Measurements from ENCODE around the gene MEIS1.

Gene MEIS1

DNA sequence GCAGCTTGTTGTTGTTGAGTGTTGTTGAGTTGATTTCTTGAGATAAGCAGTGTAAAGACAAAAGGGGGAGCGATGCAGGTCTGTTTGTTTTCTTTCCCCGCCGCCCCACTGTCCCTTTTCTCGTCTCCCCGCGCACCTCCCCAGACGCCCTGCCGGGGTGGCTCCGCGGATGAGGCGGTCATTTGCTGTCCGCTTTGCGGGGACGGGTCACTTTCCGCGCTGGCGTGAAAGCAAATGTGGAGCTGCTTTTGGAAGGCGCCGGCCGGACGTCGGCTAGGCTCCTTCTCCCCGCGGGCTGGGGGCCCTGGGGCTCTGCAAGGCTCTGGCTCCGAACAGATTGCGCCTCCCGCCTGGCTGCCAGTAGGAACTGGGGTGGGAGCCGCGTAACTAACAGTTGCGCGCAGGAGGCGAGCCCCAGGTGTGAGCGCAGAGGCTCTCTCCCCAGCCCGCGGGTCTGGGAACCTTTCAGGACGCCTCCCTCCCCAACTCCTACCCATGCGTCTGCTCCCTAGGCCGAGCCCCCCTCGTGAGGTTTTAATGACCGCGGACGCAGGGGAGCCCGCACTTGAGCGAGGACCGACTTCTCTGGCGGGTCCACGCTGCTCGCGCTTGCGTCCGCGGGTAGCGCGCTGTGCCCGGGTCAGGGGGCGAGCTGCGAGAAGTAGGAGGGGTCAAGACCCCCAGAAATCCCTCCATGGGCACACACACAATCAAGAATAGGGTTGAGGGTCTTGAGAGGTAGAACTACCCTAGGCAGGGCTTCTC, 146.6 kb downstream of the MEIS1 start:
- H4K8ac ChIP-seq (ENCODE audit: low read depth, low read length) = peak overlapping the region; percentile 36
- H3K79me2 ChIP-seq (ENCODE audit: control insufficient read depth, insufficient read depth, low read length, poor library complexity) = peaks cover 1% of the 10 kb centered on the region
- no peaks in the 10 kb centered on the region for H3K36me3 ChIP-seq (ENCODE audit: control insufficient read depth in 1 of 2, insufficient read depth in 2 of 2, low read length in 2 of 2)
- H2AFZ ChIP-seq (ENCODE audit: insufficient read depth, low read length, poor library complexity) = peak overlapping the region; percentile 24
- no peak overlapping the region for H2BK120ac ChIP-seq (ENCODE audit: insufficient read depth, low read length, poor library complexity)
- peak overlapping the region; percentile 31 for H3K9ac ChIP-seq (ENCODE audit: low read length)
- H2BK12ac ChIP-seq (ENCODE audit: low read length) = peak overlapping the region; percentile 51
- H3K18ac ChIP-seq (ENCODE audit: low read length) = no peak overlapping the region
- H3K4me2 ChIP-seq (ENCODE audit: low read length) = peak overlapping the region; percentile 98
- no peak overlapping the region for H3K4ac ChIP-seq (ENCODE audit: low read depth, low read length)
- H3K14ac ChIP-seq (ENCODE audit: low read length) = no peak overlapping the region
- H3K27ac ChIP-seq (ENCODE audit: low read depth, low read length) = no peak overlapping the region
- H4K12ac ChIP-seq (ENCODE audit: low read depth, low read length) = no peak overlapping the region
- H3K4me3 ChIP-seq (ENCODE audit: low read depth, low read length) = peak overlapping the region; percentile 62
- no peak overlapping the region for H4K91ac ChIP-seq (ENCODE audit: low read depth, low read length)
- peaks cover 34% of the 10 kb centered on the region for H3K27me3 ChIP-seq (ENCODE audit: insufficient read depth, low read length)
- no peak overlapping the region for H2AK5ac ChIP-seq (ENCODE audit: low read length)
- peaks cover 4% of the 10 kb centered on the region for H3K79me1 ChIP-seq (ENCODE audit: low read length)
- peak overlapping the region; percentile 28 for H3K23ac ChIP-seq (ENCODE audit: low read length)
- peaks cover 4% of the 10 kb centered on the region for H3K9me3 ChIP-seq (ENCODE audit: insufficient read depth, low read depth, low read length)
- no peak for DNase-seq
- WGBS (ENCODE audit: extremely low coverage, insufficient coverage, insufficient read length) = no CpG with 5 or more reads among the region's 57 CpGs
- H2BK5ac ChIP-seq (ENCODE audit: low read depth, low read length, poor library complexity) = no peak overlapping the region
- peaks cover 14 to 25% of the 10 kb centered on the region in 2 experiments for H3K4me1 ChIP-seq (ENCODE audit: control insufficient read depth in 1 of 2, insufficient read depth in 2 of 2, low read length in 2 of 2)

DNA sequence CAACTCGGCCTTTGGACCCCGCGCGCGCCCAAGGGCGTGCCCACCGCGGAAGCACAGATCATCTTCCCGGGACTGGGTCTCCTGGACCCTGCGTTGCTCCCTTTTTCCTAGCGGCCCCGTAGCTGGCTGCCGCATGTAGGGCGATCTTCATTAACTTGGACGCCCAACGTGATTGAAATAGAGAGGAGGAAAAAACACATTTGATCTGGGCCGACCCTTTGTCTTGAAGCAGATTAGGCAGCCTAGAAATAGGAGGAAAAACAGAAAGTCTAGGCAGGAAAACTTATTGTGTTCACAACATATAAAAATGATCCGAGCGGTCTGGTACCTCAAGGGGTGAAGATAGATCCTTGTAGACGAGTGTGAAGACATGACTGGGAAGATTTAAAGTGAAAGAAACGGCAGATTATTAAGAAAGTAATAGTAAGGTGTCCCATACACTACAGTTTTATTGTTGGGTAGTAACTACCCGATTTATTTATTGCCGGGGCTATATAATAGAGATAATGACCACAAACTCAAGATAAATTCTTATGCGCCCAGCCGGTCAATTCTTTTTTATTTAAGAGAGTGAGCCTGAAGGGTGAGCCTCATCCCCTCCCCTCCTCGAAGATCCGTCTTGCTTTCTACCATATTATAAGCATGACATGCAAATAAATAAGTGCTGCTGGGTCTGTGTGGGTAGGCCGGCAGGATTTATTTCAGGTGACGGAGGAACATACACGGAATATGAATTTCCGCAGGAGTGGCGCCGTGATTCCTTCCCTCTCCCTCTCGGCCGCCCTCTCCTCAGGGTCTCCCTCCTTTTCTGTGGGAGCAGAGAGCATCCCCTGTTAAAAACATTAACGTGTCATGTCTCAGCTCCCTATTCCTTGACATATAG, 147.4 kb downstream of the MEIS1 start:
- Histone ChIP-seq H3K79me1 (ENCODE audit: low read length) (peaks cover 4% of the 10 kb centered on the region), H3K9ac (ENCODE audit: low read length) (no peak overlapping the region), H2BK120ac (ENCODE audit: insufficient read depth, low read length, poor library complexity) (no peak overlapping the region), H3K23ac (ENCODE audit: low read length) (no peak overlapping the region), H4K91ac (ENCODE audit: low read depth, low read length) (no peak overlapping the region), H4K8ac (ENCODE audit: low read depth, low read length) (no peak overlapping the region), H3K4ac (ENCODE audit: low read depth, low read length) (no peak overlapping the region), H3K9me3 (ENCODE audit: insufficient read depth, low read depth, low read length) (peaks cover 4% of the 10 kb centered on the region), H2BK12ac (ENCODE audit: low read length) (no peak overlapping the region), H3K79me2 (ENCODE audit: control insufficient read depth, insufficient read depth, low read length, poor library complexity) (peaks cover 1% of the 10 kb centered on the region), H3K4me2 (ENCODE audit: low read length) (peak overlapping the region; percentile 98), H2AK5ac (ENCODE audit: low read length) (no peak overlapping the region), H3K4me1 (ENCODE audit: control insufficient read depth in 1 of 2, insufficient read depth in 2 of 2, low read length in 2 of 2) (peaks cover 7 to 19% of the 10 kb centered on the region in 2 experiments), H3K27ac (ENCODE audit: low read depth, low read length) (no peak overlapping the region), H2BK5ac (ENCODE audit: low read depth, low read length, poor library complexity) (no peak overlapping the region), H2AFZ (ENCODE audit: insufficient read depth, low read length, poor library complexity) (no peak overlapping the region), H3K14ac (ENCODE audit: low read length) (no peak overlapping the region), H3K27me3 (ENCODE audit: insufficient read depth, low read length) (peaks cover 34% of the 10 kb centered on the region), H3K18ac (ENCODE audit: low read length) (no peak overlapping the region), H3K4me3 (ENCODE audit: low read depth, low read length) (peak overlapping the region; percentile 62), H3K36me3 (ENCODE audit: control insufficient read depth in 1 of 2, insufficient read depth in 2 of 2, low read length in 2 of 2) (no peaks in the 10 kb centered on the region), H4K12ac (ENCODE audit: low read depth, low read length) (no peak overlapping the region)
- no peak for DNase-seq
- WGBS (ENCODE audit: extremely low coverage, insufficient coverage, insufficient read length) = no CpG with 5 or more reads among the region's 36 CpGs

DNA sequence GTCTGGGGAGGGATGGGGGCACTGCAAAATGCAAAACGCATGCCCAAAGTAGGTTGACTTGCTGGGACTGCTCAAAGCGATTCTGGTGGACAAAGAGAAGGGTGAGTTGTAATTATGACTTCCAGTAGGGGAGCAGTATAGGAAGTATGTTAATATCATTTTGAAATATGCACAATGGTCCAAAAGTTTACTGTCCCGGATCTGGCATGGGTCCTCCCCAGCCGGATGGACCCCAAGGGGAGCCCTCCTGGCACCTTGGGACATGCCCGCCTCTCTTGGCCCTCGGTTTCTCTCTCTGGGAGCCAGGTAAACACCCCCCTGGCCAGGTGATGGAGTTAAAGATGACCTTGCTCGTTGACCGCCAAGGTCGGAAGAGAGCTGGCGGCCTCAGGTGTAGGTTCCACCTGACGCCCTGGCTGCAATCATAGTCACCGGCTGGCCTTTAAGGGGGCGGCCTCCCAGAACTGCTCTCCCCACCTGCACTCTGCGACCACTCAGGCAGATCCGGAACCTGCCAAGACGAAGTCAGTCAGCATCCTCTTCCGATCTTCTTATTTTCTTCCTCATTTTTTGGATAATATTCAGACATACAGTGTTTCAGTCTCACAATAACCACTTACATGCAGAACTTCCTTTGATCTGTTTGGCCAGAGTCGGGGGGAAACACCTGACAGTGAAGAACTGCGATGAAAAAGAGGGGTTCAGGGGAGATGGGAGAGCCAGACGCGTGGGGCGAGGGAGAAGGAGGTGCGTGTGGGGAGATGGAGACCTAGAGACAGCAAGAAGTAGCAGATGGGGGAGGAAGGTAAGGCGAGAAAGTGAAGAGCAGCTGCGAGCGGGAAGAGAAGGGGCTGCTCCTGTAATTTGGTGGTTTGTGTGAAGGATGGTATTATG, 148.3 kb downstream of the MEIS1 start:
- peaks cover 1% of the 10 kb centered on the region for H3K79me2 ChIP-seq (ENCODE audit: control insufficient read depth, insufficient read depth, low read length, poor library complexity)
- no peak overlapping the region for H4K8ac ChIP-seq (ENCODE audit: low read depth, low read length)
- no peak overlapping the region for H3K27ac ChIP-seq (ENCODE audit: low read depth, low read length)
- no peak overlapping the region for H3K4me2 ChIP-seq (ENCODE audit: low read length)
- no peak for DNase-seq
- H2BK120ac ChIP-seq (ENCODE audit: insufficient read depth, low read length, poor library complexity) = no peak overlapping the region
- WGBS (ENCODE audit: extremely low coverage, insufficient coverage, insufficient read length) = no CpG with 5 or more reads among the region's 26 CpGs
- H2AFZ ChIP-seq (ENCODE audit: insufficient read depth, low read length, poor library complexity) = no peak overlapping the region
- H2BK12ac ChIP-seq (ENCODE audit: low read length) = no peak overlapping the region
- no peak overlapping the region for H4K12ac ChIP-seq (ENCODE audit: low read depth, low read length)
- H3K4ac ChIP-seq (ENCODE audit: low read depth, low read length) = no peak overlapping the region
- no peaks in the 10 kb centered on the region for H3K36me3 ChIP-seq (ENCODE audit: control insufficient read depth in 1 of 2, insufficient read depth in 2 of 2, low read length in 2 of 2)
- H3K4me1 ChIP-seq (ENCODE audit: control insufficient read depth in 1 of 2, insufficient read depth in 2 of 2, low read length in 2 of 2) = peaks cover under 1 to 11% of the 10 kb centered on the region in 2 experiments
- no peak overlapping the region for H3K14ac ChIP-seq (ENCODE audit: low read length)
- peaks cover 29% of the 10 kb centered on the region for H3K27me3 ChIP-seq (ENCODE audit: insufficient read depth, low read length)
- peaks cover 4% of the 10 kb centered on the region for H3K9me3 ChIP-seq (ENCODE audit: insufficient read depth, low read depth, low read length)
- H3K9ac ChIP-seq (ENCODE audit: low read length) = no peak overlapping the region
- H3K23ac ChIP-seq (ENCODE audit: low read length) = no peak overlapping the region
- H2AK5ac ChIP-seq (ENCODE audit: low read length) = peak overlapping the region; percentile 59
- no peak overlapping the region for H4K91ac ChIP-seq (ENCODE audit: low read depth, low read length)
- no peak overlapping the region for H3K4me3 ChIP-seq (ENCODE audit: low read depth, low read length)
- H3K79me1 ChIP-seq (ENCODE audit: low read length) = peaks cover 4% of the 10 kb centered on the region
- H3K18ac ChIP-seq (ENCODE audit: low read length) = no peak overlapping the region
- no peak overlapping the region for H2BK5ac ChIP-seq (ENCODE audit: low read depth, low read length, poor library complexity)

DNA sequence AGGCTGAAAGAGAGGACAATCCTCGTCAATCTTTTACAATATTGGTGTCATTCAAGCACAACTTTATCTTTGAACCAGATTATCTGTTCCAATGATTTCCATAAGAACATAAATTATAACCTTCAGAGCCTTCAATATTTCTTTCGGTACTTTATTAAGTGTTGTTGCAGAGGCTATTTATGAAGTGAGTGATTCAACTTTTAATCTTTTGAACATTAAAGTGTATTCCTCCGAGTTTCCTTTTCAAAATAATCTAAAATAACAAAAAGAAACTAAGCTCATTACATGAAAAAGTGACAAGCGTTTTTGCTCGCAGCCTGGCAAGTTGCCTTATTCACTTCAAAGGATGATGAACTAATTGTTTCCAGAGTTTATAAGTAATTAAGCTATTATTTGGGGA, 149.0 kb downstream of the MEIS1 start:
- Histone ChIP-seq H3K79me2 (ENCODE audit: control insufficient read depth, insufficient read depth, low read length, poor library complexity) (peaks cover 1% of the 10 kb centered on the region), H3K9ac (ENCODE audit: low read length) (no peak overlapping the region), H3K79me1 (ENCODE audit: low read length) (peaks cover 4% of the 10 kb centered on the region), H3K23ac (ENCODE audit: low read length) (no peak overlapping the region), H4K91ac (ENCODE audit: low read depth, low read length) (no peak overlapping the region), H2AK5ac (ENCODE audit: low read length) (no peak overlapping the region), H3K4ac (ENCODE audit: low read depth, low read length) (no peak overlapping the region), H3K14ac (ENCODE audit: low read length) (no peak overlapping the region), H2AFZ (ENCODE audit: insufficient read depth, low read length, poor library complexity) (no peak overlapping the region), H2BK120ac (ENCODE audit: insufficient read depth, low read length, poor library complexity) (no peak overlapping the region), H3K36me3 (ENCODE audit: control insufficient read depth in 1 of 2, insufficient read depth in 2 of 2, low read length in 2 of 2) (no peaks in the 10 kb centered on the region), H3K4me3 (ENCODE audit: low read depth, low read length) (no peak overlapping the region), H3K9me3 (ENCODE audit: insufficient read depth, low read depth, low read length) (peaks cover 4% of the 10 kb centered on the region), H2BK5ac (ENCODE audit: low read depth, low read length, poor library complexity) (no peak overlapping the region), H3K4me1 (ENCODE audit: control insufficient read depth in 1 of 2, insufficient read depth in 2 of 2, low read length in 2 of 2) (peaks cover 0 to 11% of the 10 kb centered on the region in 2 experiments), H3K18ac (ENCODE audit: low read length) (no peak overlapping the region), H4K12ac (ENCODE audit: low read depth, low read length) (no peak overlapping the region), H3K4me2 (ENCODE audit: low read length) (no peak overlapping the region), H4K8ac (ENCODE audit: low read depth, low read length) (no peak overlapping the region), H3K27ac (ENCODE audit: low read depth, low read length) (no peak overlapping the region), H3K27me3 (ENCODE audit: insufficient read depth, low read length) (peaks cover 23% of the 10 kb centered on the region), H2BK12ac (ENCODE audit: low read length) (no peak overlapping the region)
- no CpG with 5 or more reads among the region's 5 CpGs for WGBS (ENCODE audit: extremely low coverage, insufficient coverage, insufficient read length)
- DNase-seq = no peak
